ENCODE data around the gene RUNX3.

DNA sequence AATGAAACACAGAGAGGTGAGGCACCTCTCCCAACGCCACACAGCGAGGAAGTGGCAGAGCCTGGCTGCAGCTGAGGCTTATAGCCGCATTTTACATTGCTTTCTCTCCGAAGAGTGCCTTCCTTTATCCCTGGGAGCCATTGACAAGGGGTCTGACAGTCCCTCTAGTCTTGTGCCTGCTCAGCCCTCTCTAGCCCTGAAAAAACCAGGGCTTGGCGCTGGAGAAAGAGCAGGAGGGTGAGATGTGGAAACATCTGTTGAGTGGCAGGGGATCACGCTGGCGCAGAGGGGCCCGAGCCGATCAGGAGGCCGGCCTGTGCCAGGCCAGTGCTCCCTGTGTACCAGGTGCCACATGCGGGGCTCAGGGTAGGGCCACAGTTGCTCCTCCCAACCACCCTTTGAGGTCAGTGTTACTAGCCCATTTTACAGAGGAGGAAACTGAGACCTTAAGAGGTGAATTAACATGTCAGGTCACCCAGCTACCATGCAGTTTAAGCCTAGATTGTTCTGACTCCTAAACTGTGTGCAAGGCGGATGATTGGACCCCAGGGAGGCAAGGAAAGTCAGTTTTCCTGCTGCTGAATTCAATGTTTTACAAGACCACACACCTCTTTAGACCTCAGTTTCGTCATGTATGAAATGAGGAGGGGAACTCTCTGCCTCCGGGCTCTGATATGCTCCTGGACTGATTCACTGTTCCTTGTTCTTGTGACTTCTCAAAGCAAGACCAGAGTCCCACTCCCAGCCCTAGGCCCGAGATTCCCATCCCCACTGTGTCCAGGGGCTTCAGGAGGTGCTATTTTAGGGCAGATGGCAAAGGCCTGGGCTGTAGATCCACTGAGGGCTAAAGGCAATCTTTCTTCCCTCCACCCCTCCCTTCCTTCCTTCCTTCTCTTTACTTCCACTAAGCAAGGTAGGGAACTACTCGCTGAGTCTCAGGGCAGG lies 28.0 kb upstream of the RUNX3 start:
- TF ChIP-seq JUND (IDR thresholded peaks at IDR 0.05) (no peak), EGR1 (IDR thresholded peaks at IDR 0.05; ENCODE audit: low read depth in 2 of 2) (no peak), TAF1 (conservative IDR thresholded peaks at IDR 0.05) (no peak), FOXA2 (IDR thresholded peaks at IDR 0.05) (no peak), RAD21 (IDR thresholded peaks at IDR 0.05) (no peak), HNF4G (IDR thresholded peaks at IDR 0.05) (no peak)
- TF ChIP-seq, protein P1, sequence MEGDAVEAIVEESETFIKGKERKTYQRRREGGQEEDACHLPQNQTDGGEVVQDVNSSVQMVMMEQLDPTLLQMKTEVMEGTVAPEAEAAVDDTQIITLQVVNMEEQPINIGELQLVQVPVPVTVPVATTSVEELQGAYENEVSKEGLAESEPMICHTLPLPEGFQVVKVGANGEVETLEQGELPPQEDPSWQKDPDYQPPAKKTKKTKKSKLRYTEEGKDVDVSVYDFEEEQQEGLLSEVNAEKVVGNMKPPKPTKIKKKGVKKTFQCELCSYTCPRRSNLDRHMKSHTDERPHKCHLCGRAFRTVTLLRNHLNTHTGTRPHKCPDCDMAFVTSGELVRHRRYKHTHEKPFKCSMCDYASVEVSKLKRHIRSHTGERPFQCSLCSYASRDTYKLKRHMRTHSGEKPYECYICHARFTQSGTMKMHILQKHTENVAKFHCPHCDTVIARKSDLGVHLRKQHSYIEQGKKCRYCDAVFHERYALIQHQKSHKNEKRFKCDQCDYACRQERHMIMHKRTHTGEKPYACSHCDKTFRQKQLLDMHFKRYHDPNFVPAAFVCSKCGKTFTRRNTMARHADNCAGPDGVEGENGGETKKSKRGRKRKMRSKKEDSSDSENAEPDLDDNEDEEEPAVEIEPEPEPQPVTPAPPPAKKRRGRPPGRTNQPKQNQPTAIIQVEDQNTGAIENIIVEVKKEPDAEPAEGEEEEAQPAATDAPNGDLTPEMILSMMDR (IDR thresholded peaks at IDR 0.05; ENCODE audit: low read depth, low read length, missing input control): no peak
